Measurements from ENCODE around the gene NCSTN.

NCSTN gene

GRCh38 chr1:160308451-160309184 lies 34.6 kb upstream of the NCSTN start:
- H2AFZ ChIP-seq, result no peak overlapping the region
- H3K9ac ChIP-seq, result no peak overlapping the region
- no peaks in the 10 kb centered on the region for H3K27me3 ChIP-seq (ENCODE audit: control insufficient read depth, insufficient read depth, low read length)
- H3K36me3 ChIP-seq (ENCODE audit: control insufficient read depth, insufficient read depth, low read length), result no peaks in the 10 kb centered on the region
- no peak overlapping the region for H3K4me3 ChIP-seq (ENCODE audit: low read depth, low read length)
- TF ChIP-seq CTCF (IDR thresholded peaks at IDR 0.05), result no peak
- H3K4me1 ChIP-seq, result no peaks in the 10 kb centered on the region
- H3K9me3 ChIP-seq (ENCODE audit: control insufficient read depth, low read length), result no peaks in the 10 kb centered on the region
- no peak overlapping the region for H3K4me2 ChIP-seq (ENCODE audit: low read length)
- H3K27ac ChIP-seq, result no peak overlapping the region
- H3K79me2 ChIP-seq, result no peaks in the 10 kb centered on the region

- Histone ChIP-seq H3K4me1 (no peaks in the 10 kb centered on the region), H3K79me2 (no peaks in the 10 kb centered on the region), H3K36me3 (ENCODE audit: control insufficient read depth, insufficient read depth, low read length) (no peaks in the 10 kb centered on the region), H2AFZ (no peak overlapping the region), H3K27me3 (ENCODE audit: control insufficient read depth, insufficient read depth, low read length) (no peaks in the 10 kb centered on the region), H3K4me3 (ENCODE audit: low read depth, low read length) (no peak overlapping the region), H3K4me2 (ENCODE audit: low read length) (no peak overlapping the region), H3K27ac (no peak overlapping the region), H3K9ac (no peak overlapping the region), H3K9me3 (ENCODE audit: control insufficient read depth, low read length) (no peaks in the 10 kb centered on the region)
- TF ChIP-seq CTCF (IDR thresholded peaks at IDR 0.05), result no peak
Measured at GRCh38 chr1:160309185-160309557, 34.0 kb upstream of the NCSTN start.

GRCh38 chr1:160309571-160309970 lies 33.6 kb upstream of the NCSTN start:
- Histone ChIP-seq H3K27me3 (ENCODE audit: control insufficient read depth, insufficient read depth, low read length) (no peaks in the 10 kb centered on the region), H3K9me3 (ENCODE audit: control insufficient read depth, low read length) (no peaks in the 10 kb centered on the region), H3K9ac (no peak overlapping the region), H3K4me2 (ENCODE audit: low read length) (no peak overlapping the region), H3K36me3 (ENCODE audit: control insufficient read depth, insufficient read depth, low read length) (no peaks in the 10 kb centered on the region), H3K4me3 (ENCODE audit: low read depth, low read length) (no peak overlapping the region), H3K27ac (no peak overlapping the region), H2AFZ (no peak overlapping the region), H3K4me1 (no peaks in the 10 kb centered on the region), H3K79me2 (no peaks in the 10 kb centered on the region)
- no peak for TF ChIP-seq CTCF (IDR thresholded peaks at IDR 0.05)

- H3K9ac ChIP-seq, result no peak overlapping the region
- no peaks in the 10 kb centered on the region for H3K79me2 ChIP-seq
- H3K4me1 ChIP-seq, result no peaks in the 10 kb centered on the region
- no peak overlapping the region for H3K27ac ChIP-seq
- no peak overlapping the region for H3K4me2 ChIP-seq (ENCODE audit: low read length)
- TF ChIP-seq CTCF (IDR thresholded peaks at IDR 0.05), result no peak
- no peaks in the 10 kb centered on the region for H3K9me3 ChIP-seq (ENCODE audit: control insufficient read depth, low read length)
- no peak overlapping the region for H2AFZ ChIP-seq
- H3K27me3 ChIP-seq (ENCODE audit: control insufficient read depth, insufficient read depth, low read length), result no peaks in the 10 kb centered on the region
- no peak overlapping the region for H3K4me3 ChIP-seq (ENCODE audit: low read depth, low read length)
- no peaks in the 10 kb centered on the region for H3K36me3 ChIP-seq (ENCODE audit: control insufficient read depth, insufficient read depth, low read length)
Measured at GRCh38 chr1:160315359-160315758, 27.8 kb upstream of the NCSTN start.

- no peaks in the 10 kb centered on the region for H3K27me3 ChIP-seq (ENCODE audit: control insufficient read depth, insufficient read depth, low read length)
- no peak overlapping the region for H3K9ac ChIP-seq
- no peak overlapping the region for H2AFZ ChIP-seq
- no peaks in the 10 kb centered on the region for H3K79me2 ChIP-seq
- H3K36me3 ChIP-seq (ENCODE audit: control insufficient read depth, insufficient read depth, low read length), result no peaks in the 10 kb centered on the region
- no peak for TF ChIP-seq CTCF (IDR thresholded peaks at IDR 0.05)
- no peak overlapping the region for H3K4me2 ChIP-seq (ENCODE audit: low read length)
- H3K4me1 ChIP-seq, result no peaks in the 10 kb centered on the region
- H3K27ac ChIP-seq, result no peak overlapping the region
- H3K4me3 ChIP-seq (ENCODE audit: low read depth, low read length), result no peak overlapping the region
- H3K9me3 ChIP-seq (ENCODE audit: control insufficient read depth, low read length), result no peaks in the 10 kb centered on the region
Measured at GRCh38 chr1:160322831-160323230, 20.4 kb upstream of the NCSTN start.
